GM18505 (cell line): ENCODE measurements around the gene GMCL2.

ENCODE experiments used
- ATAC-seq: cut with Tn5 transposase; IDR thresholded peaks from one replicate; pipeline ENCODE4 v1.9.1; 2021; ENCODE audit not compliant: unreplicated experiment
- POLR2A ChIP-seq: IDR thresholded peaks from 4 replicates; pipeline ENCODE4 v1.6.1; 2011; ENCODE audit warnings: borderline replicate concordance; ENCODE audit not compliant: insufficient read depth, insufficient read length; ENCODE audit errors: extremely low read depth

GMCL2 gene

DNA sequence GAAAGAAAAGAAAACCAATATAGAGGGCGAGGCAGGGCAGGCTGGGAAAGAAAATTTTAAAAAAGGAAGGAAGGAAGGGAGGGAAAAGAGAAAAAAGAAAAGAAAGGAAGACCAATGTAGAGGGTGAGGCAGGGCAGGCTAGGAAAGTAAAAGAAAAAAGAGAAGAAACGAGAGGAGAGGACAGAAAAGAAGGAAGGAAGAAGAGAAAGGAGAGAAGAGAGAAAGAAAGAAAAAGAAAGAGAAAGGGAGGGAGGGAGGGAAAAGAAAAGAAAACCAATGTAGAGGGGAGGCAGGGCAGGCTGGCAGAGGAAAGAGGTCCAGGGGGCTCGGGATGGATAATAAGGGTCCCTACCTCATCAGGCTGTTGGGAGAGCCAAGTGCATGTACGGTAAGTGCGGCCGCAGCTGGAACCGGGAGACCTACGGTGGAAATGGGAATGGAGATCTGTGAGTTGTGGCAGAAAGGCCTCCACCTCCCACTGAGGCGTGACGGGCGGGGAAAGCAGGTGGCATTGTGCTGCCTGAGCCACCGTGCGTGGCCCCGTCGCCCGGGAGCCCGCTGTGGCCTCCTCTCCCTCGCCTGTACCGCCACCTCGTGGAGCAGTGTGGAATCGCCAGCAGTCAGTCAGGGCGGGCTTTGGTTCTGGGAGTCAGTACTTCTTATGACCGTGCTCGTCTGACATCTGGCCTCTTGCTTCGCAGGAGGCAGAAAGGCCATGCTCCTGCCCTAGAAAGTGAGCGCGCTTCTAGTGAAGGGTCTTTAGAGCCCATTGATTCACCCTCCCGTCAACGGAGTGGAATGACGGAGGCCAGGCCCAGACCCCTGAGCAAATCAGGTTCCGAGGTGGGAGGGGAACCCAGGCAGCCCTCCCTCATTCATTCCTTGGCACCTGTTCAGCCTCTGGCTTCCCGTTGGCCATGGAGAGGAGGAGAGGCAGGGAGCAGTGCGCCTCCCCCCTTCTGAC is 23.1 kb downstream of the GMCL2 start:
- ATAC-seq = peak; percentile 87
- TF ChIP-seq POLR2A = no peak

DNA sequence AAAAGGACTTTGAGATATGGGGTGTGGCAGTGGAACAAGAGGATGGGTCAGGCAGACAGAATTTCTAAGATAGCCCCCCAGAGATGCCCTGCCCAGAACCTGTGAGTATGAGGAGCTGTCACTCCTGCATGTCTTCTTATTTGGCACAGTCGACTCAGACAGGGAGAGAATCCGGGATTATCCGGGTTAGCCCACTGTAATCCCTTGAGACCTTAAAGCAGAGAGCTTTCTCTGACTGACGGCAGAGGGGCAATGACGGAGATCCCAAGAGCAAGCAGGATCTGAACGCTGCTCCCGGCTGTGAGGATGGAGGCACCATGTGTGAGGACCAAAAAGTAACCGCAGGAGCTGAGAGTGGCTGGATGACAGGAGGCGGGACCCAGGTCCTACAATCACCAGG is 24.7 kb downstream of the GMCL2 start:
- ATAC-seq = no peak
- no peak for TF ChIP-seq POLR2A

DNA sequence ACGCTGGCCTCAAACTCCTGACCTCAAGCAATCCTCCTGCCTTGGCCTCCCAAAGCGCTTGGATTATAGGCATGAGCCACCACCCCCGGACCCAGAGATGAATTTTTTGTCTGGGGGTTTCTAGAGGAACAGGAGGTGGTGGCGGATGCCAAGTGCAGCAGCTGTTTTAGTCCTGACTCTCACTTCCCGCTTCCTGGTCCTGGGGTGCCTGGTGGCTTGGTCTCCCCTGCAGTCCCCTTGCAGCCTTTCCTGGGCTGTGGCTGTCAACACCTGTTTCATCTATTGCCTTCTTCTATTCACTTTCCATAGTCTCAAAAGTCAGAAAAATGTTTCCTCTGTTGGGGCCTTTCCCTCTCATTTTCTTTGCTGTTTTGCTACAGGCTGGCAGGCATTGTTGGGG is 27.0 kb downstream of the GMCL2 start:
- TF ChIP-seq POLR2A = no peak
- no peak for ATAC-seq

DNA sequence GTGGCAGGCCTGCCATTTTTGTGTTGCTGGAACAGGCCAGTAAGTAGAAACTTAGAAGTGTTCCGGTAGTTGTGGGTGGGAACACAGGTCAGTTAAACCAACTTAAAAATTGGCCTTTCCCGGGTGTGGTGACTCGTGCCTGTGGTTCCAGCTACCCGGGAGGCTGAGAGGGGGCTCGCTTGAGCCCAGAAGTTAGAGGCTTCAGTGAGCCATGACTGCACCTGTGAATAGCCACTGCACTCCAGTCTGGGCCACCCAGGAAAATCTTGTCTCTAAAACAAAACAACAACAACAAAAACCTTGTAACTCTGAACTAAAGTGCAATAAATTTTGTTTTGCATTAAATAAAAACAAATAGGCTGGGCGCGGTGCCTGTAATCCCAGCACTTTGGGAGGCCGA is 32.1 kb downstream of the GMCL2 start:
- no peak for TF ChIP-seq POLR2A
- ATAC-seq = no peak

DNA sequence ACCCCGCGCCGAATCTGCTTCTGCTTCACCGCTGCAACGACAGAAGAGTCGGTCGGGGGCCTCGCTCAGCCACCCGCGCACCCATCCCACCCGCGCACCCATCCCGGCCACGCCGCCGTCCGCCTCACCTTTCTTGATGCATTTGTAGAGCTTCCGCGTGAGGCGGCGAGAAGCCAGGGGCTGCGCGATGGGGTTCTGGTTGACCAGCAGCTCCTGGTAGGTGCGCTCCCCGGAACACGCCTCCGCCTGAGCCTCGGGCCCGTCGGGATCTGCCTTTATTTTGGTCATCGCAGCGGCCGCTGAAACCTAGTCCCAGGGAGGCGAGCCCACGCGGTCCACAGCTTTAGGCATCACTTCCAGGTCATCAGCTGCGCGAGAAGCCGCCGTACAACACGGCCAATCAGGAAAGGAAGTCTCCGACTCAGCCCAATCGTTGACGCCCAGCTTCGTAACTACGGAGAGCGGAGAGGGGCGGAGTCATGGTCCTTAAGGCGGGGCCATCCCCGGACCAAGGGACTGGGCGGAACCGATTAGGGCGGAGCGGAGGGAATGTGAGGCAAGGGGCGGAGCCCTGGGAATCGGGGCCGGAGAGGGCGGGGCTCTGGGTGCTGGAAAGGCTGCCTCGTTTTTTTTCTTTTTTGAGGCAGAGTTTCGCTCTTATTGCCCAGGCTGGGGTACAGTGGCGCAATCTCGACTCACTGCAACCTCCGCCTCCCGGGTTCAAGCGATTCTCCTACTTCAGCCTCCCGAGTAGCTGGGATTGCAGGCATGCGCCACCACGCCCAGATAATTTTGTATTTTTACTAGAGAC is 33.4 kb downstream of the GMCL2 start, which contains the start of gene NHP2:
Gene NHP2 (minus strand): TSS at position 356 of the 811 bp plus-strand sequence. CDS start 68 bp downstream, at position 288.
- peak; percentile 66 for TF ChIP-seq POLR2A

DNA sequence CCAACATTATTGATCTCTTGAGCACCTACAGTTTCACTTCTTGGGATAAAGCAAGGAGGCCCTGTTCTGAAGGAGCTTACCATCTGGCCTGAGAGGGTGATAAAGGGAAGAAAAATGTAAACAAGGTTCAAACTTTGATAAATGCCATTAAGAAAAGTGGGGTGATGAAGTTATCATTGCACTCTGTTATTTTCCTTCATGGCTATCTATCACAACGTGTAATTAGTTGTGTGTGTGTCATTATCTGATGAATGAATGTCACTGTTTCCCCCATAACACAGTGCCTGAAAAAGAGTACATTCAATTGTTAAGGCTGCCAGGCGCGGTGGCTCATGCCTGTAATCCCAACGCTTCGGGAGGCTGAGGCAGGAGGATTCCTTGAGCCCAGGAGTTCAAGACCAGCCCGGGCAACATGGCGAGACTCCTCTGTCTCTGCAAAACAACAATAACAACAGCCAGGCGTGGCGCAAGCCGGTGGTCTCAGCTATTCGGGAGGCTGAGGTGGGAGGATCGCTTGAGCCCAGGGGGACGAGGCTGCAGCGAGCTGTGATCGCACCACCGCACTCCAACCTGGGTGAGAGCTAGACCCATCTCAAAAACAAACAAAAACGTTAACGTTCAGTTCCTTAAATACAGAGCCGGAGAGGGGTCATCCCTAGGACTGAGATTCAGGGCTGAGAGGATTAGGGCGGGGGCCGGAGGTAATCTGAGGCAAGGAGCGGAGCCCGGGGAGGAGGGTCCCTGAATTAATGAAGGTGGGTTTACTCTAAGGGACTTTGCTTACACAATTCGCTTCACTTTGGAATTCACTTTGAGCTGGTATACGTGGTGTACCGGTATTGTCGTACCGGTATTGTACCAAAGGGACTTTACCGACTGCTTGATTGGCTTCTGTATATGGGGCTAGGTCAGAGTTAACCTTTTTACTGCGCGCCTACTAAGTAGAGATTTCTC is 34.4 kb downstream of the GMCL2 start:
- no peak for TF ChIP-seq POLR2A
- no peak for ATAC-seq

More for the DNA sequence above, 33.4 kb downstream of the GMCL2 start, which contains the start of gene NHP2:
- ATAC-seq = peak; percentile 97

DNA sequence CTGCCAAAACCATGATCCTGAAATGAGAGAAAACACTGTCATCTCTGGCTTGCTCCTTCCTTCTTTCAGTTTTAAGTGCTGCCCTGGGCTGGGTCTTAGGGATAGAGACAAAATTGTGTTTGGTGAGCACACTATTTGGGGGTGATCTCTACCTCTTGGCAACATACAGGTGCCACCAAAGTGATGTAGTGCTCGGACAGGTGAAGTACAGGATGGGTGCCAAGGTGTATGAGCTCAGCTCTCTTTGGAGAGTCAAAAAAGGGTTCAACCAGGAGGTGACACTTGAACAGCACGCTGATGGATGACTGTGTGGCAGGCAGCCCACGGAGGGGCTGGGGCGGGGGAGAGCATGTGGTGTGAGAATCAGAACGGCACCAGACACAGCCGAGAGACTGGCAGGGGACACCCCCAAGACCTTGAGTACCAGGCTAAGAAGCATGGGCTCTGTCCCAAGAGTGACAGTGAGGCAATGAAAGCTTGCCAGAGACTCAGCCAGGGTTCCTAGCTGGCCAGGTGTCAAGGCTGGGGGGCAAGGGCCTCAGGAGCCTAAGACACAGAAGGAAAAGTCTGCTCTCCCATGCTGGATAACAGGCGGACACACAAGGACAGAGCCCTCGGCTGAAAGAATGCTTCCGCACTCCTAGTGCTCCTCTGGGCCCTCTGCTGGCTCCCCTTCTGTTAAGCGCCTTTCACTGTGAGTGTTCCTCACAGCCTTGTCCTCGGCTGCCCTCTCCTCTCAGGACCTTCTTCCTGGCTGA is 36.0 kb downstream of the GMCL2 start:
- TF ChIP-seq POLR2A = no peak
- no peak for ATAC-seq

DNA sequence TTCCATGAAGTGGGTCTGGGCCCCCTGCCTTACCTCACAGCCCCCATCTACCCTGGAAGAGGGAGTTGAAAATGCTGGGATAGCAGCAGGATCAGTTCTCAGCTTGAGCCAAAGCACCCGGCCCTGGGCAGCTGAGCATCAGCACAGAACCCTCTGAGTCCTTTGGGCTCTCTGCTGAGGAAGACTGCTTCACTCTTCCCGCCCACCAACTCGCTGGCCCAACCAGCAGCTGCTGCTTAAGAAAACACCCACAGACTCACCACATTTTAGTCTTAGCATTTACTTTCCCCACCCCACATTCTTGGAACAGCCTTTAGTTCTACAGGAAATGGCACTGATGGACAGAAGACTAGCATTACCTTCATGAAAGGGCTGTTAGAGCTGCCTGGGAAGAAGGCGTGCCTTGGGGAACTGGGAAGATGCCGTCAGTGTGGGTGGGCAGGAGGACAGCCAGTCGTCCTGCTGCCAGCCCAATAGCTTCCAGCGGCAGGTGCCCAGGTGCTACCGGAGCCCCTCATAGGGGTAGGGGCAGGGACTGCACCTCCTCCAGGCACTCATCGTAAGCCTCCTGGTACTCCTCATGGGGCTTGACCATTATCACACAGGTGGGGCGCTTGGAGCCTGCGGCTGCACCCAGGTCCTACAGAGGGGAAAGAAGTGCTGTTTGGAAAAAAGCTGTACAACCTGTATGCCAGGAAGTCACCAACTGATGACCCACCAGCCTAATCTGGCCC is 37.8 kb downstream of the GMCL2 start:
- ATAC-seq = no peak
- TF ChIP-seq POLR2A = no peak

DNA sequence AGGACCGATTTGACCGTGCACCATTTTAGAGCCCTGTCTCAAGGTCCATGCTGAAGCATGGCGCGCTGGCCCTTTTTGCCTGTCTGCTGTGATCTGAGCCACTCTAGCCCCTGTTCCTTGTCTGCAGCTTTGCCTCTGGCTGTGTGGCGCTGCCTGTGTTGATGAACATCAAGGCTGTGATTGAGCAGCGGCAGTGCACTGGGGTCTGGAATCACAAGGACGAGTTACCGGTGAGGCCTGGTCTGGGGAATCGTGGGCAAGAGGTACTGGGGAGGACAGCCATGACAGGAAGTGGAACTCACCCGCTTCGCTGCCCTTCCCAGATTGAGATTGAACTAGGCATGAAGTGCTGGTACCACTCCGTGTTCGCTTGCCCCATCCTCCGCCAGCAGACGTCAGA is 39.8 kb downstream of the GMCL2 start:
- TF ChIP-seq POLR2A = no peak
- no peak for ATAC-seq

DNA sequence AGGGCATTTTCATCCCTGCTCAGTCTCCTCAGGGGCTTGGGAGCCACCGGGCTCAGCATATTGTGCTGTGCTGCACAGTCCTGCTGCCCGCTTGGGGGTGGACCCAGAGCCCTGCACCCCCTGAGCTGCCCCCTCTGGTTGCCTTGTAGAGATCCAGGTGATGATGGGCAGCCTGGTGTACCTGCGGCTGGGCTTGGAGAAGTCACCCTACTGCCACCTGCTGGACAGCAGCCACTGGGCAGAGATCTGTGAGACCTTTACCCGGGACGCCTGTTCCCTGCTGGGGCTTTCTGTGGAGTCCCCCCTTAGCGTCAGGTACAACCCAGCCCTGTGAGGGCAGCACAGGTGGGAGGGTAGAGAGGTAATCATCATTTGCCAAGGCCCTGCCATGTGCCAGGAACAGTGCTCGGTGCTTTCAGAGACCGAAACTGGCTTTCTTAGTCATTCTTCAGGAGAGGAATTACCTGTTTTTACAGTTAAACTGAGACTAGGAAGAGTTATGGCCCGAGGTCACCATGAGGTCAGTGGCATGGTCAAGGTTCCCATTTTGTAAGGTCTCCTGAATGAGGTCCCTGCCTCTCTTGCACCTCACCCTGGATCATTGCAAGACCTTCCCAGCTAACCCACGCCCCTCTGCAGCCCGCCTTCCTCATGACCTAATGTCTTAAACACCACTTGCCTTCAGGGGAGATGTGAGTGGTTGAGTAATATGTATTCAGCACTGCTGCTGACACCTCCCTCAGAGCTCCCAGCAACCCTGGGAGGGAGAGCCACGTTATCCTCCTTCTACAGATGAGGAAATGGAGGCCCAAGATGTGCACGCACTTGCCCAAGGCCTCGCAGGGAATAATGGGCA is 41.0 kb downstream of the GMCL2 start:
- ATAC-seq = no peak
- no peak for TF ChIP-seq POLR2A
